GM21786 (cell line): ENCODE results near the gene PSMB4.
"Not testable (repeated sequence)": the region's sequence is repeated elsewhere in the genome, so short reads cannot be mapped to it uniquely, and the experiment has no call there.

ENCODE experiments used
- ATAC-seq: cut with Tn5 transposase; IDR thresholded peaks from one replicate; pipeline ENCODE4 v1.9.1; 2021; ENCODE audit not compliant: unreplicated experiment

Gene PSMB4

DNA sequence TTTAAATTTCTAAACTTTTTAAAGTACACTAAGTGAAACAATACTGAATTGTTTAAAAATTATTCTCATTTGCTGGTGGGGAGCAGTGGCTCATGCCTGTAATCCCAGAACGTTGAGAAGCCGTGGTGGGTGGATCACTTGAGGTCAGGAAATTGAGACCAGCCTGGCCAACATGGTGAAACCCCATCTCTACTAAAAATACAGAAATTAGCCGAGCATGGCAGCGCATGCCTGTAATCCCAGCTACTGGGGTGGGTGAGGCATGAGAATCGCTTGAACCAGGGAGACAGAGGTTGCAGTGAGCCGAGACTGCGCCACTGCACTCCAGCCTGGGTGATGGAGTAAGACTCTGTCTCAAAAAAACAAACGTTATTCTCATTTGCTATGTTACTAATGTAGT is 38.0 kb downstream of the PSMB4 start:
- ATAC-seq: not testable (repeated sequence)

DNA sequence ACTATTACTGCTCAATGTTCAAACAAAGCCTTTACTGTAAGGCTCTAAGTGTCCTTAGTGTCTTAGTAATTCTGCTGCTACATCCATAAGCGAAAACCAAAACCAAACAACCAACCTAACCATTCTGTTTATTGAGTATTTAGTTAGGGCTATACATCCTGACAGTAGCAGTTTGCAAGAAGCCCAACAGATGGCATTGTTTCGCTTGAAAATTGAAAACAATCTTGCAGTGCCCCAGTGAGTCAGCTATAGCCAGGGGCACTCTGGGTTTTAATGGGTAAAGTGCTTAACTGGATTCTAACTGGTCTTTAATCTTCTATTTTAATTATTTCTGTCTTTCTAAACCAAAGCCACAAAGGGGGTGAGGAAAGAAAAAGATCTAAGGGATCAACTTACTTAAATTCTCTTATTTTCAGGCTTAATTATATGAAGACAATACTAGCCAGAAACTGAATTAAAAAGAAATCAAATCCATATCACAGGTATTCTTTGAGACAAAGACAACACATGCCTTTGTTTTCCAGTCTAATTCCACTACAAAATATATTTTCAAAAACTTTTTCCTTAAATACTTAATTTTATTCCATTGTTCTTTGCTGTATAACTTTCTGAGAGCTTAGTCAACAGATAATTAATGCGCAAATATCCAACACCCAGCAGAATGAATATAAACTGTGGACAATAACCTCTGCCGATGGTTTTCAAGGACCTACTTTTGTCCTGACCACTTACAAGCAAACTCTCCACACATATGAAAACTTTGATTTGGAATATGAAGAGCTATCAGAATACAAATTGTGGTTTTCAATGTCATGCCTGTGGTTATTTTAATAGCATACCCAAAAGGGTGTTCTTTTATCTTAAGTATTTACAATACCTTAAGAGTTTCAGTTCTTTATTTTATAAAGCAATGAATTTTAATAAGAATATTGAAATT is 44.7 kb downstream of the PSMB4 start:
- no peak for ATAC-seq

DNA sequence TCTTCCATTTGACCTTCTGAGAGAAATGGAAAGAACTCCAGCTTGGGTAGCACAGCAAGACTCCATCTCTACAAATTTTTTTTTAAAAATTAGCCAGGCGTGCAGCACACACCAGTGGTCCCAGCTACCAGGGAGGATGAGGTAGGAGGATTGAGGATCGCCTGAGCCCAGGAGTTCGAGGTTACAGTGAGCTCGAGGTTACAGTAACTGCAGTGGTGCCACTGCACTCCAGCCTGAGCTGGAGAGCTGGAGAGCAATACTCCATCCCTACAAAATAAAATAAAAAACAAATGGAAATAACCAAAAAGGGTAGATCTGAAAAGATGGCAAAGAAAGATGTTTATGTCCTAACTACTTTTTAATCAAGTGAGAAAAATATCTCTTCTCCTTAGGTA is 45.4 kb downstream of the PSMB4 start:
- ATAC-seq: no peak

DNA sequence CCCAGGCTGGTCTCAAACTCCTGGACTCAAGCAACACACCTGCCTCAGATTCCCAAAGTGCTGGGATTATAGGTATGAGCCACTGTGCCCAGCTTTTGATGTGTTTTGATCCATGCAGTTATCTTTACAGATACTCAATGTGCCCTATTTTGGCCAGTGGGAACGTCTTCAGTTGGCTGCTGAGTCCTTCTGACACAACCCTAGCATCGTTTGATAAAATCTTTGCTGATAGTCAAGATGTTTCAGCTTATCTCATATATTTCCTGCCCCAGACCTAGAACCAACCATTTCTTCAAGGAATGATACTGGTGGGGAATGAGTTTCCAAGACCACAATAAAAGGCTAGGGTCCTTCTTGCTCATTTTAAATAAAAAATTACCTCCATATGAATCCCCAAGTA is 48.3 kb downstream of the PSMB4 start:
- no peak for ATAC-seq
